ENCODE results near the gene MORF4L1.

Gene MORF4L1

GRCh38 chr15:78933823-78934654 is 61.3 kb downstream of the MORF4L1 start:
- TF ChIP-seq, protein P1, sequence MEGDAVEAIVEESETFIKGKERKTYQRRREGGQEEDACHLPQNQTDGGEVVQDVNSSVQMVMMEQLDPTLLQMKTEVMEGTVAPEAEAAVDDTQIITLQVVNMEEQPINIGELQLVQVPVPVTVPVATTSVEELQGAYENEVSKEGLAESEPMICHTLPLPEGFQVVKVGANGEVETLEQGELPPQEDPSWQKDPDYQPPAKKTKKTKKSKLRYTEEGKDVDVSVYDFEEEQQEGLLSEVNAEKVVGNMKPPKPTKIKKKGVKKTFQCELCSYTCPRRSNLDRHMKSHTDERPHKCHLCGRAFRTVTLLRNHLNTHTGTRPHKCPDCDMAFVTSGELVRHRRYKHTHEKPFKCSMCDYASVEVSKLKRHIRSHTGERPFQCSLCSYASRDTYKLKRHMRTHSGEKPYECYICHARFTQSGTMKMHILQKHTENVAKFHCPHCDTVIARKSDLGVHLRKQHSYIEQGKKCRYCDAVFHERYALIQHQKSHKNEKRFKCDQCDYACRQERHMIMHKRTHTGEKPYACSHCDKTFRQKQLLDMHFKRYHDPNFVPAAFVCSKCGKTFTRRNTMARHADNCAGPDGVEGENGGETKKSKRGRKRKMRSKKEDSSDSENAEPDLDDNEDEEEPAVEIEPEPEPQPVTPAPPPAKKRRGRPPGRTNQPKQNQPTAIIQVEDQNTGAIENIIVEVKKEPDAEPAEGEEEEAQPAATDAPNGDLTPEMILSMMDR (IDR thresholded peaks at IDR 0.05; ENCODE audit: control insufficient read depth, extremely low read depth, insufficient read depth): 0 out of 2 replicates have a peak, but pooled peaks have one; percentile 11
- H3K4me3 ChIP-seq (ENCODE audit: low read depth, low read length): no peak overlapping the region
- DNase-seq (ENCODE audit: low read depth): peak; percentile 87

DNA sequence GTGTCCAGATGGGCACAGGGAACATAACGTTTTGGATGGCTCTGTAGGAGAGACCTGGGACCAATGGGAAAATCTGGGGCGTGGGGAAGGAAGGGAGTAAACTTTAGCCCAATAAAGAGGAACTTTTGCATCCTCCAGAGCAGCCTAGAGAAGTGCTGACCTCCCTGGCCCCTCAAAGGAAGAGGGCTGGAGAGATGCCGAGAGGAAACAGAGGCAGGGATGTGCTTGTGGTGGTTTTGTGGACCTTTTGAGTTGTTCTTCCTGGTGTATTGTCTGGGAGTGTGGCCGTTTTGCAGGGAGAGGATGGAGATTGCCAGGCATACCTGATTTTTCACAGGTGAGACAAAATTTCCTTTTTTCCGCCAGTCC is 61.9 kb downstream of the MORF4L1 start:
- no peak for DNase-seq (ENCODE audit: low read depth)
- no peak overlapping the region for H3K4me3 ChIP-seq (ENCODE audit: low read depth, low read length)
- TF ChIP-seq, protein P1 (IDR thresholded peaks at IDR 0.05; ENCODE audit: control insufficient read depth, extremely low read depth, insufficient read depth): no peak

DNA sequence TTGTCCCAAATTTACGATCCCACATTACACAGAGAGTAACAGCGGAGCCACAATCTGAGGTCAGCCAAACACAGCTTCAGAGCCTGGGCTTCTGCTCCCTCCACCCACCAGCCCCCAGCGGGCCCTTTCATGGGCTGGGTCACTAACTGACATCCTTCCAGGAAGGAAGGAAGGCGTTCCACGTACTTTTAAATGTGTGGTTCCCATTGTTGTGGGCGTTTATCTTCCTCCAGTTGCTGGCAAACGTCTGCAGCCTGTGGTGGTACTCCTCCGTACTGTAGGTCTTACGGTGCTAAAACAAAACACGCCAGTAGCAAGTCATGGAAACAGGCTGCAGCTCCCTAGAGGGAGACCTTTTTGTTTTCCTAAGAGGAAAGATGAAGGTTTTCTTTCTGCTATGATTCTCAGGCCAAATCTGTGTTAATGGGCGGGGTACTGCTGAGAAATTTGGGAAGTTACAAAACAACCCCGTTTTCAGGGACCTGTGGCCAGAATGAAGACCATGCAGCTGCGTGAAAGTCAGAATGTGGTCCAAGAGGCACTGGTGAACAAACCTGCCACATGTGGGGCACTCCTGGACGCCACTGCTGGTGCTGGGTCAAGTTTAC is 64.5 kb downstream of the MORF4L1 start:
- H3K4me3 ChIP-seq (ENCODE audit: low read depth, low read length): no peak overlapping the region
- DNase-seq (ENCODE audit: low read depth): no peak
- TF ChIP-seq, protein P1 (IDR thresholded peaks at IDR 0.05; ENCODE audit: control insufficient read depth, extremely low read depth, insufficient read depth): no peak

DNA sequence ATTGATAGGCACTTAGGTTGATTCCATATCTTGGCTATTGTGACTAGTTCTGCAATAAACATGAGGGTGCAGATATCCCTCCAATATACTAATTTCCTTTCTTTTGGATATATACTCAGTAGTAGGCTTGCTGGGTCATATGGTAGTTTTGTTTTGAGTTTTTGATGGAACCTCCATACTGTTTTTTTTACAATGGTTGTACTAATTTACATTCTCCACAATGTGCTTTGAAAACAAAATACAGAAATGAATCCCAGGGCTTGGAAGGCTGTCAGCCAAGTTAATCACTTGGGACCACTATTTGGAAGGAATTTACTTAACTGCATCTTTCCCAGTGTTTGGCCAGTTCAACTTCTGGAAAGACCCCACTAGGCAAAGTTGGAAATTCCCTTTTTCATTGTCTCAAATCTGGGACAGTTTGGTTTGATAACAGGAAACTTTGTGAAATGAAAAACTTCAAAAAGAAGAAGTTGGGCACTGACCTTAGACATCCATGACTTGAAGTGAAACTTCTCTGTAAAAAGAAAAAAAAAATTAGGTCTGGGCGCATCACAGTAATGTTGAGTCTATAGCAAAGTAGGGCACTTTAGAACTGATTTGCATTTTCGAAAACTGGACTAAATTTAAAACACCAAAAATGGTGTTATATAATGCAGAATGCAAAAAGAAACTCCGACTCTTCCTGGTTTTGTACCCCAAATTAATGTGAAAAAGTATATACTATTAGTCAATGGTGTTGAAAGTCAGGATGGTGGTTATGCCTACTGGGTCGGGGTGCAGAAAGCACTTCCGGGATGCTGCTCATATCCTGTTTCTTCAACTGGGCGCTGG is 66.2 kb downstream of the MORF4L1 start:
- H3K4me3 ChIP-seq (ENCODE audit: low read depth, low read length): no peak overlapping the region
- TF ChIP-seq, protein P1 (IDR thresholded peaks at IDR 0.05; ENCODE audit: control insufficient read depth, extremely low read depth, insufficient read depth): no peak
- DNase-seq (ENCODE audit: low read depth): no peak

DNA sequence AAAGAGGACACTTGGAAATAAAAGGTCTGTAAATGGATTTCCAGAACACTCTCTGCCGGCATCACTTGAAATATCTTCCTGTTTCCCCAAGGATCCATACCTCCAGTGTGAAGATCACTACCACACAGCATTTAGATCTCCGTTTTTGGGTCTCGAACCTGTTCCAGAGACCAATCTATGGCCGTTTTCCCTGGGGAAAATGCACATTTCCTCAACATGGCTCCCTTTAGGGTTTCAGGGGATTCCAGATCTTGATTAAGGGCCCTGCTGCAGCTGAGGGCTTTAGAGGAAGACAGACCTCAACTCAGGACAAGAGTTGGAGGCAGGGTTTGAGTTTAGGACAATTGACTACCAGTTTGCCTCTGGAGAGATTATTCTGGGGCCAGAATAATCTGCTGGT is 70.1 kb downstream of the MORF4L1 start:
- no peak overlapping the region for H3K4me3 ChIP-seq (ENCODE audit: low read depth, low read length)
- TF ChIP-seq, protein P1 (IDR thresholded peaks at IDR 0.05; ENCODE audit: control insufficient read depth, extremely low read depth, insufficient read depth): no peak
- no peak for DNase-seq (ENCODE audit: low read depth)

- peak overlapping the region; percentile 86 for H3K4me3 ChIP-seq (ENCODE audit: low read depth, low read length)
- TF ChIP-seq, protein P1 (IDR thresholded peaks at IDR 0.05; ENCODE audit: control insufficient read depth, extremely low read depth, insufficient read depth): no peak
- DNase-seq (ENCODE audit: low read depth): no peak
Observed at GRCh38 chr15:78943692-78944091, 71.0 kb downstream of the MORF4L1 start.
